Stimulated activated memory B cell treated with anti-CD40 and anti-IgM and Interleukin-4, amounts not matched to agents 10 μg/mL and 1 μg/mL and 100 μg/mL, for 72 hours (primary cell): ENCODE measurements around the gene FOXP4.
A peak's percentile ranks its signal among the peaks of the same experiment; 100 is the strongest.

Source experiments
- ATAC-seq: fragments of 150-1000 bp; cut with Tn5 transposase; 2 replicates; pipeline ENCODE4 v1.10.0; 2021
- H3K27ac Mint-ChIP-seq: one replicate; pipeline ENCODE4 v1.8.0; 2022; ENCODE audit warnings: mild to moderate bottlenecking, mixed read lengths
- H3K27me3 Mint-ChIP-seq: one replicate; pipeline ENCODE4 v1.8.0; 2022; ENCODE audit warnings: mixed read lengths
- H3K36me3 Mint-ChIP-seq: one replicate; pipeline ENCODE4 v1.8.0; 2022; ENCODE audit warnings: mixed read lengths
- H3K4me1 Mint-ChIP-seq: one replicate; pipeline ENCODE4 v1.8.0; 2022; ENCODE audit warnings: mixed read lengths
- H3K4me3 Mint-ChIP-seq: one replicate; pipeline ENCODE4 v1.8.0; 2022; ENCODE audit warnings: mild to moderate bottlenecking, moderate library complexity, mixed read lengths
- H3K9me3 Mint-ChIP-seq: one replicate; pipeline ENCODE4 v1.8.0; 2022; ENCODE audit warnings: mixed read lengths

FOXP4 gene

DNA sequence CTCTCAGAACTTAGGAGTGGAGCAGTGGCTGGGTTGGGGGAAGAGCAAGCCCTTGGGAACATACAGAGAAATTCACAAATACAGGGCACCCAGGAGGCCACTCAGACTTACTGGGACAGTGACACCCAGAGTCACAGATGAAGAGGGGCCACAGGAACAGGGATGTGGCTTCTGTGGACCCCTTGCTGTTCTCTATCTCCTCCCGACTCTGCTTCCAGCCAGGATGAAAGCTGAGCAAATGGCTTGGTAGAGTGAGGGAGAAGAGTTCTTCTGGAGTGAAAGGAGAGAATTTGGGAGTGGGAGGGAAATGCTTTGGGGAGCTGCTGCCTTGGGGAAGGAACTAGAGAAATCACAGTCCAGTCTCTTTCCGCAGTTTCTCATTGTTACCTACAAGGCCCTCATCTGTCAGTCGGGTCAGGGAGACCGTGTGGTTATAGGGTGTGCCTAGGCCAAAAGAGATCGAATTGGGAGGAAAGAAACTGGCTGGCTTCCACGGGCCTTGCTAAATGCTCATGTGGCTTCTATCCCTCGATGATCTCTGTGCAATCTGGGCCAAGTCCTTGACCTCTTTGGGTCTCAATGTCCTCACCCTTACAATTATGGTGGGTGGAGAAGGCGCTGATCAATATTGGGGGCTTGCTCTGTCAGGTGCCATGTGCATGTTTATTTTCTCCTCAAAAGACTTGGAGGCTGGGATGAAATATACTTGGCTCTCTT, 17.0 kb downstream of the FOXP4 start:
- ATAC-seq, result no peak
- Mint-ChIP-seq H3K27me3 (no peaks in the 10 kb centered on the region), H3K4me1 (peaks cover 19% of the 10 kb centered on the region), H3K4me3 (no peak overlapping the region), H3K27ac (no peak overlapping the region), H3K36me3 (peaks cover 22% of the 10 kb centered on the region), H3K9me3 (no peaks in the 10 kb centered on the region)

GRCh38 chr6:41564448-41565142, 18.4 kb downstream of the FOXP4 start:
- peaks cover 19% of the 10 kb centered on the region for H3K4me1 Mint-ChIP-seq
- no peak overlapping the region for H3K27ac Mint-ChIP-seq
- ATAC-seq, result no peak
- H3K36me3 Mint-ChIP-seq, result peaks cover 33% of the 10 kb centered on the region
- no peaks in the 10 kb centered on the region for H3K27me3 Mint-ChIP-seq
- no peaks in the 10 kb centered on the region for H3K9me3 Mint-ChIP-seq
- no peak overlapping the region for H3K4me3 Mint-ChIP-seq

- ATAC-seq, result no peak
- Mint-ChIP-seq H3K27me3 (no peaks in the 10 kb centered on the region), H3K4me3 (no peak overlapping the region), H3K36me3 (peaks cover 40% of the 10 kb centered on the region), H3K4me1 (peaks cover 15% of the 10 kb centered on the region), H3K9me3 (no peaks in the 10 kb centered on the region), H3K27ac (no peak overlapping the region)
These were observed 19.5 kb downstream of the FOXP4 start for GRCh38 chr6:41565701-41566100.

- ATAC-seq, result no peak
- no peaks in the 10 kb centered on the region for H3K9me3 Mint-ChIP-seq
- peaks cover 45% of the 10 kb centered on the region for H3K36me3 Mint-ChIP-seq
- H3K27ac Mint-ChIP-seq, result no peak overlapping the region
- H3K4me1 Mint-ChIP-seq, result peaks cover 15% of the 10 kb centered on the region
- H3K4me3 Mint-ChIP-seq, result no peak overlapping the region
- H3K27me3 Mint-ChIP-seq, result no peaks in the 10 kb centered on the region
These were observed 20.8 kb downstream of the FOXP4 start for GRCh38 chr6:41566961-41567360.

- no peak for ATAC-seq
- Mint-ChIP-seq H3K4me1 (peaks cover 22% of the 10 kb centered on the region), H3K36me3 (peaks cover 46% of the 10 kb centered on the region), H3K27ac (no peak overlapping the region), H3K27me3 (no peaks in the 10 kb centered on the region), H3K9me3 (no peaks in the 10 kb centered on the region), H3K4me3 (no peak overlapping the region)
These were observed 21.5 kb downstream of the FOXP4 start for GRCh38 chr6:41567684-41568083.

DNA sequence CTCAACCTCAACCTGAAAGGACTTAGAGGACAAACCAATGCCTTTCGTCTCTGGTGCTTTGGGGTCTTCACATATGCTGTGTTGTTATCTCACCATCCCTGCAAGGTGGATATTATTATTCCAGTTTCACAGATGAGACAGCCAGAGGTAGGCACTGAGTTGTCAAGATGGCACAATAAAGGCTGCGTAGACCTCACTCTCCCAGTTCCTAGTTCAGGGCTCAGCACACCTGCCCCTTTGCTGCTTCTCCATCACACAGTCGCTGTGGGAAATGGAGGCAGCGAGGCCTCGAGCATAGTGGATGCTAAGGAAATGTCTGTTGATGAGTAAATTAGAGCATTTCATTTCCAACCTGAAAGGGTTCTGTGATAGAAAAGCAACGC, 22.0 kb downstream of the FOXP4 start:
- Mint-ChIP-seq H3K4me3 (no peak overlapping the region), H3K9me3 (no peaks in the 10 kb centered on the region), H3K4me1 (peaks cover 27% of the 10 kb centered on the region), H3K27me3 (no peaks in the 10 kb centered on the region), H3K27ac (no peak overlapping the region), H3K36me3 (peaks cover 46% of the 10 kb centered on the region)
- ATAC-seq, result no peak

- Mint-ChIP-seq H3K36me3 (peaks cover 46% of the 10 kb centered on the region), H3K27me3 (no peaks in the 10 kb centered on the region), H3K4me1 (peaks cover 33% of the 10 kb centered on the region), H3K4me3 (no peak overlapping the region), H3K9me3 (no peaks in the 10 kb centered on the region), H3K27ac (no peak overlapping the region)
- ATAC-seq, result no peak
These were observed 22.6 kb downstream of the FOXP4 start for GRCh38 chr6:41568585-41569384.

DNA sequence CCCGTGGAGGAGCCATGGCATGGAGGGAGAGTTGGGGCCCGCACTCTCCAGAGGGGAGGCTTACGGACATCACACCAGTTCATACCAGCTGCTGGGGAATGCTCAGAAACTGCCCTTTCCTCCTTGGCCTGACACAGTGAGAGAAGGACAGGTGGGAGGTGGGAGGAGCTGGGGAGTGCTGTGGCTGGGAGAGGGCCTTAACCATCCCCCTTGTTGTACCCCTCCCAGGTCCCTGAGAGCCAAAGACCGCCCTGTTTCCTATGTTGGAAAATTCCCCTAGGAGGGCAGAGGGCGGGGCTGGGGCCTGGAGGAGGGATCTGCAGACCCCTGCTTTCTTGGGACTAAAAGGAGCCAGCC, 24.1 kb downstream of the FOXP4 start:
- no peak for ATAC-seq
- Mint-ChIP-seq H3K9me3 (no peaks in the 10 kb centered on the region), H3K27ac (no peak overlapping the region), H3K4me3 (no peak overlapping the region), H3K4me1 (peaks cover 43% of the 10 kb centered on the region), H3K27me3 (no peaks in the 10 kb centered on the region), H3K36me3 (peaks cover 43% of the 10 kb centered on the region)

- peaks cover 34% of the 10 kb centered on the region for H3K36me3 Mint-ChIP-seq
- H3K27ac Mint-ChIP-seq, result peak overlapping the region; percentile 5
- no peaks in the 10 kb centered on the region for H3K27me3 Mint-ChIP-seq
- peaks cover 45% of the 10 kb centered on the region for H3K4me1 Mint-ChIP-seq
- no peak for ATAC-seq
- no peak overlapping the region for H3K4me3 Mint-ChIP-seq
- H3K9me3 Mint-ChIP-seq, result no peaks in the 10 kb centered on the region
These were observed 25.0 kb downstream of the FOXP4 start for GRCh38 chr6:41571021-41571780.

DNA sequence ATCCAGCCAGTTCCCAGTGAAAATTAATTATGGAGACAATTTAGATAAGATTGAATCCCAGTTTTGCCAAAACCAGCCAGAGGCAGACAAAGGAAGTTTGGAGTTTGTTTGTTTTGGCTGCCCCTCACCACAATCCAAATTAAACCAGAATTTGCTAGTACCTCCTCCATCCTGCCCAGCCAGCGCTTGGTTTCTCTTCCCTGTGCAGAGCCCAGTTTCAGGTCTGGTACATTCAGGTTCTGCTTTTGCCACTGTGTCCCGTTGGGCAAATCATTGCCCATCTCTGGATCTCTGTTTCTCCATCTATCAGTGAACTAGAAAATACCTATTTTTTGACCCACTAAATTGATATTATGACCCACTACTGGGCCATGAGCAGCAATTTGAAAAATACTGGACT, 26.4 kb downstream of the FOXP4 start:
- Mint-ChIP-seq H3K36me3 (peaks cover 31% of the 10 kb centered on the region), H3K4me3 (no peak overlapping the region), H3K27me3 (no peaks in the 10 kb centered on the region), H3K9me3 (no peaks in the 10 kb centered on the region), H3K4me1 (peaks cover 52% of the 10 kb centered on the region), H3K27ac (peak overlapping the region; percentile 5)
- no peak for ATAC-seq

GRCh38 chr6:41573276-41573675, 27.1 kb downstream of the FOXP4 start:
- no peak for ATAC-seq
- Mint-ChIP-seq H3K36me3 (peaks cover 37% of the 10 kb centered on the region), H3K4me1 (peaks cover 59% of the 10 kb centered on the region), H3K27me3 (no peaks in the 10 kb centered on the region), H3K9me3 (no peaks in the 10 kb centered on the region), H3K4me3 (no peak overlapping the region), H3K27ac (no peak overlapping the region)

DNA sequence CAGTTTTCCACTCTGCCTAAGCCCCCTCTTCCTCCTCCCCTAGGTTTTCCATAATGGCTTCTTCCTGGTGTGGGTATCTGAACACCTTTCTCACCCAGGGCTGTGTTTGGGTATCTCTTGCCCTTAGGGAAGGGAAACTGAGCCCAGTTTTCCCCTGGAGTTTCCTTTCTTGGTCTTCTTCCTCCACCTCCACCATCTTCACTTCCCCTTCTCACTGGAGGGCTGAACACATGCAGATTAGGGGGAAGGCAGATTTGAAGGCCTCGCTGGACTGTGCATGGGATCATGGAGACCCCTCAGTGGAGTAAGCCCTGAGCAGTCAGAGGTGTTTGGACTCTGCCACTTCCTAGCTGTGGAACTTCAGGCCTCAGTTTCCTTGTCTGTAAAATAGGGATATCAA, 27.8 kb downstream of the FOXP4 start:
- Mint-ChIP-seq H3K36me3 (peaks cover 35% of the 10 kb centered on the region), H3K9me3 (no peaks in the 10 kb centered on the region), H3K27ac (no peak overlapping the region), H3K4me3 (no peak overlapping the region), H3K27me3 (no peaks in the 10 kb centered on the region), H3K4me1 (peaks cover 65% of the 10 kb centered on the region)
- ATAC-seq, result peak; percentile 51

- ATAC-seq, result no peak
- no peaks in the 10 kb centered on the region for H3K27me3 Mint-ChIP-seq
- peaks cover 23% of the 10 kb centered on the region for H3K36me3 Mint-ChIP-seq
- H3K9me3 Mint-ChIP-seq, result no peaks in the 10 kb centered on the region
- H3K4me1 Mint-ChIP-seq, result peaks cover 61% of the 10 kb centered on the region
- no peak overlapping the region for H3K4me3 Mint-ChIP-seq
- H3K27ac Mint-ChIP-seq, result no peak overlapping the region
These were observed 29.4 kb downstream of the FOXP4 start for GRCh38 chr6:41575598-41575997.

GRCh38 chr6:41576667-41577066, 30.5 kb downstream of the FOXP4 start:
- no peak for ATAC-seq
- Mint-ChIP-seq H3K4me1 (peaks cover 55% of the 10 kb centered on the region), H3K4me3 (no peak overlapping the region), H3K36me3 (peaks cover 21% of the 10 kb centered on the region), H3K27ac (no peak overlapping the region), H3K27me3 (no peaks in the 10 kb centered on the region), H3K9me3 (no peaks in the 10 kb centered on the region)
